ENCODE measurements around the gene BET1L.

The BET1L gene

GRCh38 chr11:209275-210121, 2.3 kb upstream of the BET1L start:
- no peak for DNase-seq (ENCODE audit: low read depth)

GRCh38 chr11:208917-209260, 1.7 kb upstream of the BET1L start:
- DNase-seq (ENCODE audit: low read depth): no peak

- no peak for DNase-seq (ENCODE audit: low read depth)
Observed at GRCh38 chr11:208181-208916, 1.1 kb upstream of the BET1L start.

GRCh38 chr11:207863-208180, 623 bp upstream of the BET1L start:
- no peak for DNase-seq (ENCODE audit: low read depth)

DNA sequence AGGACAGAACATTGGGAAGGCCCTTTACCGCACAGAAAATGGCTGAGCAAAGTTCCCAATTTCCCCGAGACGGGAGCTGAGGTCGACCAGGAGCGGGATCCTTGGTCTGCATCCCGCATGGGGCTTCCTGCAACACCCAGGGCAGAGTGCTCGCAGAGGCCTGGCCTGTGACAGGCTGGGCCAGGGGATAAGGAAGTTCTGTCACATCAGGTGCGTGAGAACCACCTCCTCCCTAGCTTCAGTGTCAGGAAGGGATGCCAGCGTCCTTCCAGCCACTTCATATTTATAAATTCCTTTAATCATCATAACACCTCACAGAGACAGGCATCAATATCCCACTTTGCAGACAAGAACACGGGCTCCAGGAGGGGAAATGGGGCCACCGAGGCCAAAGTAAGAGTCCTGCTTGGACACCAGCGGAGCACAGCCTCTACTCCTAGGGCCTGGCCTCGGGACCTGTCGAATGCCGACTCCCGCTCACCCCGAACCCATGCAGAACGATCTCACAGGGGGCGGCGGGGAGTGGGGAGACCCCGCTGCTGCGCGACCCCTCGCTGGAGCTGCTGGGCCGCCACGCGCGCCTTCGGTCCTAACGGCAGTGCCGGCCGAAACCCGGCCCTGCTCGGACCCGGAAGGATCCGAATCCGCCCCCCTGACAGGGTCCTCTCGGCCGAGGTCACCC, 532 bp downstream of the BET1L start:
- no peak for DNase-seq (ENCODE audit: low read depth)

GRCh38 chr11:206002-206384, 1.2 kb downstream of the BET1L start:
- no peak for DNase-seq (ENCODE audit: low read depth)

- no peak for DNase-seq (ENCODE audit: low read depth)
Observed at GRCh38 chr11:205221-206001, 1.8 kb downstream of the BET1L start.

GRCh38 chr11:204587-205109, 2.6 kb downstream of the BET1L start:
- DNase-seq (ENCODE audit: low read depth): no peak

GRCh38 chr11:203945-204586, 3.1 kb downstream of the BET1L start:
- DNase-seq (ENCODE audit: low read depth): no peak

DNA sequence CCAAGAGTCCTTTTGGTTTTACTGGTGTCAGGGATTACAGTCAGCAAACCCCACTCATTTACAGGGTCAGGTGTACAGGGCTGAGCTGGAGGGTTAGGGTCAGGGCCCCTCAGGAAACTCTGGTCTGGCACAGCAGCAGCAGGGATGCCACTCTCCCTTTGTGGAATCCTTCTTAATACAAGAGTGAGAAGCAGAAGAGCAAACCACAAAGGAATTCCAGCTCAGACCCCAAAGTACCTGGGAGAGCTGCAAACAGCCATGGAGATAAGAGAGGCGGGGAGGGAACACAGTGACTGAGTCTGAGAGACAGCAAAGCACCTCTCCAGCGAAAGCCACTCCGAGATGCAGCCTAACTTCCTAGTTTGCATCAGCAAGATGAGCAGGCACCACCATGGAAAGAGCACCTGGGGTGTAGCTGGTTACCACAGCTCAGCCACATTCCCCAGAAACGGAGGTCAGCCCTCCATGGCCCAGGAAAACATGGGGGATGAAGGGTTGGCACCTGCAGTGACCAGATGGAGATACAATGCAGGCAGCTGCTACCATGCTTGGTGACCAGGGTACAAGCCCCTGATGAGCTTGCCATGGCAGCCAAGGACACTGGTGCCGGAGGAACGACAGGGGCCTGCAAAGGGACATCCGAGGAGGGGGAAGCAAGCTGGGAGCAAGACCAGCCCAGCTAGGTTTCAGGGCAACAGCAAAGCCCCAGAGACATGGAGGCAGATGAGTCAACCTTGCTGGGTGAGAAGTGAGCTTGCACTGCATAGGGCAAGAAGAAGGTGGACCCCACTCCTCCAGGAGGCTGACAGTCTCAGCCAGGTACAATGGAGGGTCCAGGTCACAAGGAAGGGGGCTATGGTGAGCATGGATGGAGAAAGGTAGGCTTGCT, 3.9 kb downstream of the BET1L start:
- no peak for DNase-seq (ENCODE audit: low read depth)

GRCh38 chr11:202490-202889, 4.7 kb downstream of the BET1L start:
- DNase-seq (ENCODE audit: low read depth): no peak

- no peak for DNase-seq (ENCODE audit: low read depth)
Observed at GRCh38 chr11:201966-202365, 5.2 kb downstream of the BET1L start.

- DNase-seq (ENCODE audit: low read depth): no peak
Observed at GRCh38 chr11:200224-201003, 6.8 kb downstream of the BET1L start.

DNA sequence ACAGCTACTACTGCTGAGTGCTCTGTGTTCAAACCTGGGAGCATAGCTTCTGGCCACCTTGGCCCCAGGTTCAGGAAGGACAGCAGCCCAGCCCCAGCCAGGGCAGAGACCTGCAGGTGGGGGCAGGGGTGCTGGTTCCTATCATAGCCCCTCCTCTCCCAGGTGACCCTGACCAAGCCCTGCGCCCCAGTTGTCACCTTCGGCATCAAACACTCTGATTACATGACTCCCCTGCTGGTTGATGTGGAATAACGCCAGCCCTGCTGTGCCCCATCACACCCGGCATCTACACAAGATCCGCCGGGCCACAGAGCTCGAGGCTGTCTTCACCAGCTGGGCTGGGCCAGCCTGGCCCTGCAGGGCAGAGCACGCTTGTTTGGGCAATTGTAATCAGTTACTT, 7.4 kb downstream of the BET1L start:
- DNase-seq (ENCODE audit: low read depth): no peak

DNA sequence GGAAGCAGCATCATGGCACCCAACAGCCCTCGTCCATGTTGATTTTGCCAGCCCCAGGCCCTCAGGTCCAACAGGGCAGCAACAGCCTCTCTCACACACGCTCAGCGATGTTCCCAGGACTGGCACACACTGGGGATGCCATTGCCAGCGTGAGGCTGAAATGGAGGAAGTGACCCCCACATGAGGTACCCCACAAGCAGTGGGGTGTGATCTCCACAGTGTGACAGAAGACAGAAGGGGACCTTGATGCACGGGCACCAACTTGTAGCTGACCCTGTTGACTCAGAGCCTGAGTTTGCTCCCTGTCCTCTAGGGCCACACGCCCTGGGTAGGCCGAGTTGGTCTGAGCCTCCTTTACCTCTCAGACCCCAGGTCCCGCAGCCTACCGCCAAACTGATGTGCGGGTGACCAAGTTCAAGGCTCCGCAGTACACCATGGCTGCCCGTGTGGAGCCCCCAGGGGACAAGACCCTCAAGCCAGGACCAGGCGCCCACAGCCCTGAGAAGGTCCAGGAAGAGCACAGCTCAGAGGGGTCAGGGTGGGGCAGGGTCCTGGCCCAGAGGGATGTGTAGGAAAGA, 8.1 kb downstream of the BET1L start:
- DNase-seq (ENCODE audit: low read depth): no peak

DNA sequence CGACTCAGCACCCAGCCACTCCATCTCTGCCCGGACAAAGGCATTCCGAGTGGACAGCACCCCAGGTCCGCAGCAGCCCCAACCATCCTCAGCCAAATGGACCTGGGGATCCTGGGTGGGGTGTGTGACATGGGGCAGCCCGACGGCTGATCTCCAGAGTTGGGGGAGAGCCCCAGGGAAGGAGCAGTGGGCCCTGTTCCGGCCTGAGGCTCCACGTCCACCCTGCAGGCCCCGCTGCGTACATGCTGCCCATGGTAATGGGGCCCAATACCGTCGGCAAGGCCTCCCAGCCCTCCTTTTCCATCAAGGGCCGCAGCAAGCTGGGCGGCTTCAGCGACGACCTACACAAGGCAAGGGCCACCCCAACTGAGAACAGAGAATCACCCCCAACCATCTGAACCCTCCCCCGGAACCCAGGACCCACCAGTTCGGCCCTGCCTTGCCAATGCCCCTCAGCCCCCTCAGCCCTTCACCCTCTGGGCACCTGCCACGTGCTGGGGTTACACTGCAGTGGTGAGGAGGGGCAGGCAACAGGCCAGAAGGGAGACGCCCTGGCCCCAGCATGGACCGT, 8.9 kb downstream of the BET1L start:
- no peak for DNase-seq (ENCODE audit: low read depth)

DNA sequence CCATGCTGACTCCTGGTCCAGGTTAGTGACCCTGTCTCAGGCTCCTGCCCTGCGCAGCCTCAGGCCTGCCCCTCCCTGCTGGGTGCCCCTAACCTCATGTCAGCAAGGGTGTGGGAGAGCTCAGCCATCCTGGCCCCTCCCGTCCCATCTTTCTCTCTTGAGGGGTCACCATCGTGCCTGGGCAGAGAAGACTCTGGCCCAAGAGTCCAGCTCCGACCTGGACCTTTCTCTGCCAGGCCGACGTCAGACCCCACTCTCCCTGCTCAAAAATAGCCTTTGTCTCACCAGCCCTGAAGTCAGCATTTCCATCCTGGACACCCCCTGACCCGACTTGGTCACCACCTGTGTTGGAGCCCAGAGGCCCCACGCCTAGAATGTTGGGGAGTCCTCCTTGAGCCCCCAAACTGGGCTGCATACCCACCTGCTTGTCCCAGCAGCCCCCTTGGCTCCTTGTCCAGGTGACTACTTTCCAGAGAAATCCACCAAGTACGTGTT, 9.4 kb downstream of the BET1L start:
- no peak for DNase-seq (ENCODE audit: low read depth)

DNA sequence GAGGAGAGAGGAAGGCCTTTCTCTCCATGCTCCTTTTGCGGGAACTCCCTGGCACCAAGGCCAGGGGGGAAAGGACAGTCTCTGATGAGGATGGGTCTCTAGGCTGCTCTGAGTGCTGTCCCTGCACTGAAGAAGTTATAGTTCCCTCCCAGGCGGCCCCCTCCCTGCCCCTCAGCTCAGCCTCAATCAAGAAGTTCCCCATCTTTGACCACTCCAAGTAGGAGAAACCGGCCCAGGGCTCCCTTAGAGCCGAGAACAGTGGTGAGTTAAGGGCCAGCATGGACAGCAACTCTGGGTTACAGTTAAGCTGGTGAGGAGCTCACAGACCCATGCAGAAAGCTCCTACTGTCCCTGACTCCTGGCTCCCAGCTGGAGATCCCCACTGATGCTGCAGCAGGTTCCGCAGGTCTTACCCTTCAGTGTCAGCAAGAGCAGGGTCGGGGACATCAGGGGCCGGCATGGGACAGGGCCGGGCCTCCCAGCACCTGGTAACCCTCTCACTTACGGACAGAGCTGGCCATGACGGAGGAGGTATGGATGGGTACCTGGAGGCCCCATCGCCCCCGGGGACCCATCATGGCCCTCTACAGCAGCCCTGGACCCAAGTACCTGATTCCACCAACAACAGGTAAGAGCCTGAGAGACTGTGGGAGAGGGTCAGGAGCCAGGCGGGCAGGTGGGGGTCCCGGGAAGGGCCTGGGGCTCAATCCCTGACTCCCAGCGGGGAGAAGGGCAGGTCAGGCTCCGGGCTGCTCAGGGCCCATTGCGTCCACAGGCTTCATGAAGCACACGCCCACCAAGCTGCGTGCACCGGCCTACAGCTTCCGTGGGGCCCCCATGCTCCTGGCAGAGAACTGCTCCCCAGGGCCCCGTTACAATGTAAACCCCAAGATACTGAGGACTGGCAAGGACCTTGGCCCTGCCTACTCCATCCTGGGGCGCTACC, 10.1 kb downstream of the BET1L start:
- DNase-seq (ENCODE audit: low read depth): no peak
